Hypothalamus (tissue), 51 donors: ENCODE measurements around the gene ICOS.

Experiments
- DNase-seq, 51 donors: peaks; one replicate each; lab custom pipeline; 2025; lab: John Stamatoyannopoulos, UW

The ICOS gene

DNA sequence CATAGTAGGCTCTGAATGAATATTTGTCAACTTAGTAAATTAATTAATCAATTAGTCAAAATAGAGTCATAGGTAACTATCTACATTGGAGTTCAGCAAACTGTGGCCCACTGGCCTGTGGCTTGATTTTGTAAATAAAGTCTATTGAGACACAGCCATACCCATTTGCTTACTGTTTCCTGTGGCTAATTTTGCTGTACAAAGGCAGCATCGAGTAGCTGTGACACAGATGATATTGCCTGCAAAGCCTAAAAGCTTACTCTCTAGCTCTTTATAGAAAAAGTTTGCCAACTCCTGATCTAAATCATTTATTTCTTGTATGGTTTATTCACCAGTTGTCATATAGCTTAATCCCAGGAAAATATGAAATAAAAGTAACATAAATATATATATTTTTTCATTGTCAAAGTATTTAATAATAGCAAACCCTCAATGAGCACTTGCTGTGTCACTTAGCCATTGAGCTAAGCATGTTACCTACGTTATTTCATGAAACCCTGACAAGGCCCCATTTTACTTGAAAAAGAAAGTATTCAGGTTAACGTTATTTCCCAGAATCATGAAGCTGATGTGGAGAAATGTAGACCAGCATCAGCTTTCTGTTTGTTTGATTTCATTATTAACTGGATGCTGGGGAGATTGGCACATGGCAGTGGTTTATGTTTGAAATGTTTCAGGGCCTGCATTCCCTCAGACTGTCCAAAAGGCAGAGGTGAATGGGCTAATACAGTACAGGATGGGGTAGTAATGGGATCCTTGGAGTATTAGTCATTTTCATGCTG, 69.6 kb downstream of the ICOS start:
- no peak for DNase-seq

DNA sequence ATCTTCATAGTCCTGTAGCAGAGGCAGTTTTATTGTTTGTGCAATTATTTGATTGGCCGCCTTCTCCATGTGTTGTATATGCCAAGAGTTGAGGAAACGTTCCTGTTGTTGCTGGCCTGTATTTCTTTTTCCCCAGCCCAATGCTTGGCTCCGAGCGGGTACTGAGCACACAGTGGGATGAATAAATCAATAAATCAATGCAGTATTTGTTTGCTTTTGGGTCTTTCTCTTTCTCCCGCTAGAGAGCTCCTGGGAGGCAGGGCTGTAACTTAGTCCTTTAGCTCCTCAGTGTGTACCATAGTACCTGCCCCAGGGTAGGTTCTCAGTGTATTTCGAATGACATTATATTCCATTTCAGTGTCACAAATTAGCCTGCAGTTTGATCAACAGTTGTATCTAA, 71.8 kb downstream of the ICOS start:
- DNase-seq = no peak

DNA sequence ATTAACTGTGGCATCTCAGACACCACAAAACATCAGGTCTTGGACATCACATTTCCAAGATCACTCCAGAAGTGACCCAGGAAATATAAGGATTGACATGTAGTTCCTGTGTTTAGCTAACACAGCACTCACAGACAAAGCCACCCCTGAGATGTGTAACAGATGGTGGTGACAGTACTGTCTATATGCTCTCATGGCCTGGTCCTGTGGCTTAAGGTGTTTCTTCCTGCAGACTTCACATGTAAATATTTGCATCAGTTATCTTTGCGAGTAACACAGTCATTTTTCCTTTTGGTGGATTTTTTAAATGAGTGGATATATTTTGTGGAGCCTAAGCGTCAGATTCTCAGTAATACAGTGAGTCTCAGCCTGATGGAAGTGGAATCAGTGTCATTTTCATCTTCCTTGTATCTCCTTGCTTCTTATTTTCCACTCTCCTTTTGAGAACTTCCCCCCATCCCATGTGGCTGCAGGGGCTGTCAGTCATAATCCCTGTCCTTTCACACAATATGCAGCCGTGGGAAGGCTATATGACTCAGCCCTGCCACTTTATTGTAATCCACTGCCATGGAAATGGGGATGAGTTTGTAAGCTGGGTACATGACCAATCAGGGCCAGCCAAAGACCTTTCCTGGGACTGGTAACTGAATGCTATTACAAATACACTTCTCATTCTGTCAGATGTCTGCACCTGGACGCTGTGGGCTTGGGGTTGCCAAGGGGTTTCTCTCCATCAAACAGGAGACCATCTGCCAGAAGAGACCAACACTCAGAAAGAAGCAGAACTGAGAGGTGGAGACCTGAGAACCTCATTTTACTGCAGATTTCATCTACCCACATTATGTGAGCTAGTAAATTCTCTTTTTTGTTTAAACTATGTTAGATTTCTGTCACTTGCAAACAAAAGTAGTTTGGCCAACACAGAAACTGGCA, 74.3 kb downstream of the ICOS start:
- DNase-seq = no peak
